ENCODE data around the gene RASGRP1.

DNA sequence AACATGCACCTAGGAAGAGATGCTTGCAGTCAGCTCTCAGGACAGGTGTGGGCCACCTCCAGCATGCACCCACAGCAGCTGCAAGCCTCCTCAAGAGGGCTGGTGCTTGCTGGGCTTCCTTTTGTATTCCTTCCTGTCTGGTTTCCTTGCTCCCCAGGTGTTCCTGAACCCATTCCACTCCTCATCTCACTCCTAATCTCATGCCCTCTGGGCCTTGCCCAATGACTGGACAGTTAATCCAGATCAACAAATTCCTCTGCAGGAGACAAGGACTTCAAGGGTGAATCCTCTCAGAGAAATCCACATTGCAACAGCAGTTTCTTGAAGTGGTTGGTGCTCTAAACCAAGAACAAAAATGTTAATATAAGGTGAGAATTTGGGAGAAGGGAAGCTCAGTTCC is 30.7 kb downstream of the RASGRP1 start:
- TF ChIP-seq, protein P1, sequence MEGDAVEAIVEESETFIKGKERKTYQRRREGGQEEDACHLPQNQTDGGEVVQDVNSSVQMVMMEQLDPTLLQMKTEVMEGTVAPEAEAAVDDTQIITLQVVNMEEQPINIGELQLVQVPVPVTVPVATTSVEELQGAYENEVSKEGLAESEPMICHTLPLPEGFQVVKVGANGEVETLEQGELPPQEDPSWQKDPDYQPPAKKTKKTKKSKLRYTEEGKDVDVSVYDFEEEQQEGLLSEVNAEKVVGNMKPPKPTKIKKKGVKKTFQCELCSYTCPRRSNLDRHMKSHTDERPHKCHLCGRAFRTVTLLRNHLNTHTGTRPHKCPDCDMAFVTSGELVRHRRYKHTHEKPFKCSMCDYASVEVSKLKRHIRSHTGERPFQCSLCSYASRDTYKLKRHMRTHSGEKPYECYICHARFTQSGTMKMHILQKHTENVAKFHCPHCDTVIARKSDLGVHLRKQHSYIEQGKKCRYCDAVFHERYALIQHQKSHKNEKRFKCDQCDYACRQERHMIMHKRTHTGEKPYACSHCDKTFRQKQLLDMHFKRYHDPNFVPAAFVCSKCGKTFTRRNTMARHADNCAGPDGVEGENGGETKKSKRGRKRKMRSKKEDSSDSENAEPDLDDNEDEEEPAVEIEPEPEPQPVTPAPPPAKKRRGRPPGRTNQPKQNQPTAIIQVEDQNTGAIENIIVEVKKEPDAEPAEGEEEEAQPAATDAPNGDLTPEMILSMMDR (IDR thresholded peaks at IDR 0.05): no peak
- no peak for TF ChIP-seq POLR2A (IDR thresholded peaks at IDR 0.05)
